Cardiac fibroblast (primary cell): ENCODE data around the gene APPL1.

Experiments used
- DNase-seq, 2 donors: peaks; one replicate each; pipeline versions ENCODE4 v3.0.0 to v3.0.0-alpha.2; 2010; ENCODE audit warnings: low read depth in 2 of 2
- H3K4me3 ChIP-seq, 2 donors: replicated peaks in 1 of 2; 1 replicate in 1 of 2; 2 replicates in 1 of 2; pipeline ENCODE4 v1.5.1; 2011; ENCODE audit warnings: low read depth in 2 of 2, low read length in 2 of 2, mild to moderate bottlenecking in 2 of 2, moderate library complexity in 1 of 2
- TF ChIP-seq, protein P1 (sequence below): IDR thresholded peaks from one replicate; pipeline ENCODE4 v1.5.1; 2011; ENCODE audit warnings: low read depth, mild to moderate bottlenecking, low read length, inconsistent platforms

Gene APPL1

GRCh38 chr3:57233799-57234198, 6.3 kb downstream of the APPL1 start:
- TF ChIP-seq, protein P1, sequence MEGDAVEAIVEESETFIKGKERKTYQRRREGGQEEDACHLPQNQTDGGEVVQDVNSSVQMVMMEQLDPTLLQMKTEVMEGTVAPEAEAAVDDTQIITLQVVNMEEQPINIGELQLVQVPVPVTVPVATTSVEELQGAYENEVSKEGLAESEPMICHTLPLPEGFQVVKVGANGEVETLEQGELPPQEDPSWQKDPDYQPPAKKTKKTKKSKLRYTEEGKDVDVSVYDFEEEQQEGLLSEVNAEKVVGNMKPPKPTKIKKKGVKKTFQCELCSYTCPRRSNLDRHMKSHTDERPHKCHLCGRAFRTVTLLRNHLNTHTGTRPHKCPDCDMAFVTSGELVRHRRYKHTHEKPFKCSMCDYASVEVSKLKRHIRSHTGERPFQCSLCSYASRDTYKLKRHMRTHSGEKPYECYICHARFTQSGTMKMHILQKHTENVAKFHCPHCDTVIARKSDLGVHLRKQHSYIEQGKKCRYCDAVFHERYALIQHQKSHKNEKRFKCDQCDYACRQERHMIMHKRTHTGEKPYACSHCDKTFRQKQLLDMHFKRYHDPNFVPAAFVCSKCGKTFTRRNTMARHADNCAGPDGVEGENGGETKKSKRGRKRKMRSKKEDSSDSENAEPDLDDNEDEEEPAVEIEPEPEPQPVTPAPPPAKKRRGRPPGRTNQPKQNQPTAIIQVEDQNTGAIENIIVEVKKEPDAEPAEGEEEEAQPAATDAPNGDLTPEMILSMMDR = no peak
- no peak for DNase-seq

GRCh38 chr3:57234613-57235575, 7.4 kb downstream of the APPL1 start:
- TF ChIP-seq, protein P1 = no peak
- DNase-seq = no peak
- H3K4me3 ChIP-seq = no peak overlapping the region

More at GRCh38 chr3:57233799-57234198, 6.3 kb downstream of the APPL1 start:
- H3K4me3 ChIP-seq = no peak overlapping the region

- TF ChIP-seq, protein P1 = no peak
- no peak for DNase-seq
- no peak overlapping the region for H3K4me3 ChIP-seq
Measured at GRCh38 chr3:57244946-57245345, 17.4 kb downstream of the APPL1 start.

- TF ChIP-seq, protein P1 = no peak
- DNase-seq = no peak
- H3K4me3 ChIP-seq = no peak overlapping the region
Measured at GRCh38 chr3:57252404-57252803, 24.9 kb downstream of the APPL1 start.

DNA sequence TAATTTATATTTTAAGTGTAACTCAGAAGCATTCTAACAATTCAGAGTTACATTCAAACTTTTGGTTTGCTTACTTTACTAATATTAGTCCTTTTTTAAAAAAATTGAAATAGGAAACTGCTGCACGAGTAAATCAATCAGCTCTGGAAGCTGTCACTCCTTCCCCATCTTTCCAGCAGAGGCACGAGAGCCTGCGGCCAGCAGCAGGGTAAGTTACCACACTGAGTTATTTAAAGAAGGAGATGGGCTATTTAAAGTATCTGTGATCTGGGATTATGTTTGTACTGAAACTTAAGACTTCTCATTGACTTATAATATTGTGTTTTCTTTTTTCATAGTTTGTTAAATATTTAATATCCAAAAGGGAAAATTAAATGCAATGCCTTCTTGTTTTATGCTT, 29.3 kb downstream of the APPL1 start:
- no peak overlapping the region for H3K4me3 ChIP-seq
- no peak for DNase-seq
- TF ChIP-seq, protein P1 = no peak

DNA sequence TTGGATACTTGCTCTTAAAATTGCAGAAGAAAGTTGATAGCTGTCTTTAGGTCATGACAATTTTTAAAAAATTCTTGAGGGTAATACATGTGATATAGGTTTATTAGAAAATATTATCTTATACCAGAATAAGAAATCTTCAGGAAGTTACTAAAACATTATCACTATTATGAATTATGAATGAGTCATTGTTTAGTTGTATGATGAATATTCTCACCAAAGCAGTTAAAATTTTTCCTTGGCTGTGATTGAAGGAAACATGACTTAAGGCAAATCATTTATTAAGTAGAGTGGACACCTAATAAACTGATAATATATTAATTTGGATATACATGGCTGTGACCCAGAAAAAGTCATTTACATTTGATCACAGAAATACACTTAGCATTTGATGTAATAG, 30.1 kb downstream of the APPL1 start:
- no peak for DNase-seq
- TF ChIP-seq, protein P1 = no peak
- H3K4me3 ChIP-seq = no peak overlapping the region
